ENCODE results near the gene ATP2B3. TPM values are rescaled to one million over a fixed set of nuclear protein-coding genes. Genes with fewer than 3 reads are reported as not detected.
A peak's percentile ranks its signal among the peaks of the same experiment; 100 is the strongest.

ATP2B3 gene
- total RNA-seq, 1 donor from 2014 or later: 0.10 TPM

DNA sequence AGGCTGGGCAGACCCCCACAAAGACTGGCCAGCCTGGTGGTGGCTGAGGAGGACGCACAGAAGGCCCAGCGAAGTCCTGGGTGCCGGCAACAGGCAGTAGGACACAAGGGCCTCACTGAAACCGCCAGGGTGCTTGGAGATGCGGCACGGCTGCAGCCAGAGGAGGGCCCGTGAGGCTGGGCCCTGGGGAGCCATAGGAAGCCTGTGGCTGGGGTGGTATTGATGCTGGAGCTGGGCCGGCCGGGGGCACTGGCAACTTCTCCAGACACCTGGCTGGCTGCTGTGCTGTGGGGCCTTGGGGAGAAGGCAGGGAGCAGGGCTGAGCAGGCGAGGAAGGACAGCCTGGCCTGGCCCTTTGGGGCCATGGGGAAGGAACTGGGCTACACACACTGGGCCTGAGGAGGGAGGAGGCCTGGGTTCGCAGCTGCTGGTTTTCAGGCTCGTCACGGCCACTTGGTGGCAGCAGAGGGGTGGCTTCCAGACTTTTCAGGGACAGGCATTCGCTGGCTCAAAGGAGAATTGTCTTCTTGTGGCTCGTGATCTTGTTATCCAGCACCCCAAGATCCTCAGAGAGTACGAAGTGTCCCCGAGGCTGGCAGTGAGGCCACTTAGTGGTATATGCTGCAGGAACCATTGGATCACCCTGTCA, 37.2 kb downstream of the ATP2B3 start:
- Mint-ChIP-seq H3K4me1 (ENCODE audit: unreplicated experiment) (peaks cover 14% of the 10 kb centered on the region), H3K27me3 (ENCODE audit: unreplicated experiment) (peaks cover 15% of the 10 kb centered on the region), H3K27ac (ENCODE audit: unreplicated experiment) (no peak overlapping the region), H3K4me3 (ENCODE audit: unreplicated experiment) (no peak overlapping the region), H3K9me3 (ENCODE audit: unreplicated experiment) (no peaks in the 10 kb centered on the region), H3K36me3 (ENCODE audit: low read depth, unreplicated experiment) (no peaks in the 10 kb centered on the region)
- DNase-seq (ENCODE audit: low spot score): peak; percentile 68
- TF ChIP-seq, protein P1, sequence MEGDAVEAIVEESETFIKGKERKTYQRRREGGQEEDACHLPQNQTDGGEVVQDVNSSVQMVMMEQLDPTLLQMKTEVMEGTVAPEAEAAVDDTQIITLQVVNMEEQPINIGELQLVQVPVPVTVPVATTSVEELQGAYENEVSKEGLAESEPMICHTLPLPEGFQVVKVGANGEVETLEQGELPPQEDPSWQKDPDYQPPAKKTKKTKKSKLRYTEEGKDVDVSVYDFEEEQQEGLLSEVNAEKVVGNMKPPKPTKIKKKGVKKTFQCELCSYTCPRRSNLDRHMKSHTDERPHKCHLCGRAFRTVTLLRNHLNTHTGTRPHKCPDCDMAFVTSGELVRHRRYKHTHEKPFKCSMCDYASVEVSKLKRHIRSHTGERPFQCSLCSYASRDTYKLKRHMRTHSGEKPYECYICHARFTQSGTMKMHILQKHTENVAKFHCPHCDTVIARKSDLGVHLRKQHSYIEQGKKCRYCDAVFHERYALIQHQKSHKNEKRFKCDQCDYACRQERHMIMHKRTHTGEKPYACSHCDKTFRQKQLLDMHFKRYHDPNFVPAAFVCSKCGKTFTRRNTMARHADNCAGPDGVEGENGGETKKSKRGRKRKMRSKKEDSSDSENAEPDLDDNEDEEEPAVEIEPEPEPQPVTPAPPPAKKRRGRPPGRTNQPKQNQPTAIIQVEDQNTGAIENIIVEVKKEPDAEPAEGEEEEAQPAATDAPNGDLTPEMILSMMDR (IDR thresholded peaks at IDR 0.05; ENCODE audit: unreplicated experiment): no peak

DNA sequence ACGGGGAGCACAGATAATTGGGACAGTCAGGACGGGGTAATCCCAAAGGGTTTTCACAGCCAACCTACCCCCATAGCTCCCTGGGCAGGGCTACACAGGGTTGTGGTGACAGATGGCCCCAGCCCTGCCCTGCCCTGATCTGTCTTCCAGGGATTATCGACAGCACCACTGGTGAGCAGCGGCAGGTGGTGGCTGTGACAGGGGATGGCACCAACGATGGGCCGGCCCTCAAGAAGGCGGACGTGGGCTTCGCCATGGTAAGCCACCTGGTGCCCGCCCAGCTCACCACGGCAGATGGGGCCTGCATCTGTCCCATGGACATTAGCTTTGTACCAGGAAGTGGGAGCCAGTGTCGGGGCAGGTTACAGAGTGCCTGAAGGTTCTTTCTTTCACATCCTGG, 39.3 kb downstream of the ATP2B3 start:
- H3K27me3 Mint-ChIP-seq (ENCODE audit: unreplicated experiment): peaks cover 16% of the 10 kb centered on the region
- no peak for DNase-seq (ENCODE audit: low spot score)
- no peak overlapping the region for H3K4me3 Mint-ChIP-seq (ENCODE audit: unreplicated experiment)
- TF ChIP-seq, protein P1 (IDR thresholded peaks at IDR 0.05; ENCODE audit: unreplicated experiment): no peak
- no peaks in the 10 kb centered on the region for H3K9me3 Mint-ChIP-seq (ENCODE audit: unreplicated experiment)
- no peak overlapping the region for H3K27ac Mint-ChIP-seq (ENCODE audit: unreplicated experiment)
- no peaks in the 10 kb centered on the region for H3K36me3 Mint-ChIP-seq (ENCODE audit: low read depth, unreplicated experiment)
- H3K4me1 Mint-ChIP-seq (ENCODE audit: unreplicated experiment): no peaks in the 10 kb centered on the region

DNA sequence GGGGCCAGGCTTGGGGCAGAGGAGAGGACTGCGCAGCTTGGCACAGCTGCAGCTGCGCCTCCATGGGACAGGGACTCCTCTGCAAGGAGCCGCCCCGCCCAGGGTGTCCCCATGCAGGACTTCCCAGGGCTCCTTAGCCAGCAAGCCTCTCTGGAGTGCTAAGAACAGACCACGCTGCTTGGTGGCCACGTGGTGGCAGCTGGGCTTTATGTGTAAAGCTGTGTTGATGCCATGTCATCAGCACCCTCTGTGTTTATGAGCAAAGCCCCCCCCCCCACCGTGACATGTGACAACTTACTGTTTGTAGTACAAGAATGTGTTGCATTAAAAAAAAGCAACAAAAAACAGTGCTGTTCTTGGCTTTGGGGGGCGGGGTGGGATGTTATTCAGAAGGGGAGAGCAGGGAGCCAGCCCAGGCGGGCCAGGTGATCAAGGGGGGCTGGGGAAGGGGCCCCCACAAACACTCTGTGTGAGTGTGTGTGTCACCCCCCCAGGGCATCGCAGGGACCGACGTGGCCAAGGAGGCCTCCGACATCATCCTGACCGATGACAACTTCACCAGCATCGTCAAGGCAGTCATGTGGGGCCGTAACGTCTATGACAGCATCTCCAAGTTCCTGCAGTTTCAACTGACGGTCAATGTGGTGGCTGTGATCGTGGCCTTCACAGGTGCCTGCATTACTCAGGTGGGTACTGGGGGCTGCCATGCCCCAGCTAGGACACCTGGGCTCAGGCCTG, 40.3 kb downstream of the ATP2B3 start:
- Mint-ChIP-seq H3K4me3 (ENCODE audit: unreplicated experiment) (no peak overlapping the region), H3K4me1 (ENCODE audit: unreplicated experiment) (no peaks in the 10 kb centered on the region), H3K36me3 (ENCODE audit: low read depth, unreplicated experiment) (no peaks in the 10 kb centered on the region), H3K27ac (ENCODE audit: unreplicated experiment) (no peak overlapping the region), H3K9me3 (ENCODE audit: unreplicated experiment) (no peaks in the 10 kb centered on the region), H3K27me3 (ENCODE audit: unreplicated experiment) (peaks cover 13% of the 10 kb centered on the region)
- TF ChIP-seq, protein P1 (IDR thresholded peaks at IDR 0.05; ENCODE audit: unreplicated experiment): no peak
- no peak for DNase-seq (ENCODE audit: low spot score)

DNA sequence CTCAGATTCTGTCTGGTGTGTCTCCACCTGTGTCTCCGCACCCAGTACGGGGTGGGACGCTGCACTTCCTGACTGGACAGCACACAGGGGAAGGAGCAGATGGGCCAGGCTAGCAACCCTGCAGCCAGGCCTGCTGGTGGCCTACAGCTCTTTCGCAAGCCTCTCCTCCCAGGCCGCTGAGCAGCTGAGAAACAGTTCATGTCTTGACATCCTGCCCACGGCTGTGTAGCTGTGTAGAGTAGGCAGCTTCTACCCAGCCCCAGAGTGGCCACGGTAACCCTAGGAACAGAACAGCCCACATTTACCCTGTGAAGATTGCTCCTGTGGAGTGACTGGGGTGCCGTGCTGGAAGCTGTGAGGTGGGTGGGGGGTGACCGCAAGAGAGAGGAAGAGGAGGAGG, 42.6 kb downstream of the ATP2B3 start:
- Mint-ChIP-seq H3K36me3 (ENCODE audit: low read depth, unreplicated experiment) (no peaks in the 10 kb centered on the region), H3K9me3 (ENCODE audit: unreplicated experiment) (no peaks in the 10 kb centered on the region), H3K27me3 (ENCODE audit: unreplicated experiment) (peaks cover 12% of the 10 kb centered on the region), H3K27ac (ENCODE audit: unreplicated experiment) (no peak overlapping the region), H3K4me1 (ENCODE audit: unreplicated experiment) (no peaks in the 10 kb centered on the region), H3K4me3 (ENCODE audit: unreplicated experiment) (no peak overlapping the region)
- TF ChIP-seq, protein P1 (IDR thresholded peaks at IDR 0.05; ENCODE audit: unreplicated experiment): no peak
- no peak for DNase-seq (ENCODE audit: low spot score)

DNA sequence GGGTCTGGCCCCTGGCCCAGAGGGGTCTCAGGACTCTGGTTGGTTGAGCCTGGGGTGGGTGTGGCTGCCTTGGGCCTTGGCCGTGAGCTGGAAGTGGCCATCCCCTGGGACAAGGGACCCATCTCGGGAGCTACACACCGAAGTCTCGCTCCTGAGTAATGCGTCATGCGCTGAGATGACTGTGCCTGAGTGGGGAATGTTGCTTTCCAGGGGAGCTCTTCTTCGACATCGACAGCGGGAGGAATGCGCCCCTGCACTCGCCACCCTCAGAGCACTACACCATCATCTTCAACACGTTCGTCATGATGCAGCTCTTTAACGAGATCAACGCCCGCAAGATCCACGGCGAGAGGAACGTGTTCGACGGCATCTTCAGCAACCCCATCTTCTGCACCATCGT, 43.0 kb downstream of the ATP2B3 start:
- Mint-ChIP-seq H3K27me3 (ENCODE audit: unreplicated experiment) (peaks cover 10% of the 10 kb centered on the region), H3K36me3 (ENCODE audit: low read depth, unreplicated experiment) (no peaks in the 10 kb centered on the region), H3K4me1 (ENCODE audit: unreplicated experiment) (no peaks in the 10 kb centered on the region), H3K27ac (ENCODE audit: unreplicated experiment) (no peak overlapping the region), H3K9me3 (ENCODE audit: unreplicated experiment) (no peaks in the 10 kb centered on the region), H3K4me3 (ENCODE audit: unreplicated experiment) (no peak overlapping the region)
- TF ChIP-seq, protein P1 (IDR thresholded peaks at IDR 0.05; ENCODE audit: unreplicated experiment): no peak
- DNase-seq (ENCODE audit: low spot score): no peak
